Ishikawa (cell line): Measurements from ENCODE around the gene ELMOD3.

Experiments
- EP300 ChIP-seq: IDR thresholded peaks from 2 replicates; pipeline ENCODE4 v1.6.1; 2012; ENCODE audit warnings: borderline replicate concordance
- RAD21 ChIP-seq: IDR thresholded peaks from 2 replicates; pipeline ENCODE4 v1.6.1; 2012; ENCODE audit warnings: low read depth
- TCF12 ChIP-seq: IDR thresholded peaks from 2 replicates; pipeline ENCODE4 v1.6.1; 2012; ENCODE audit warnings: low read depth
- TEAD4 ChIP-seq: IDR thresholded peaks from 2 replicates; pipeline ENCODE4 v1.6.1; 2012
- TF ChIP-seq, protein P1 (sequence below): IDR thresholded peaks from 2 replicates; pipeline ENCODE4 v1.6.1; 2012; ENCODE audit warnings: low read depth, mild to moderate bottlenecking
- TF ChIP-seq, protein P2 (sequence below): IDR thresholded peaks from 2 replicates; pipeline ENCODE4 v1.6.1; 2012

DNA sequence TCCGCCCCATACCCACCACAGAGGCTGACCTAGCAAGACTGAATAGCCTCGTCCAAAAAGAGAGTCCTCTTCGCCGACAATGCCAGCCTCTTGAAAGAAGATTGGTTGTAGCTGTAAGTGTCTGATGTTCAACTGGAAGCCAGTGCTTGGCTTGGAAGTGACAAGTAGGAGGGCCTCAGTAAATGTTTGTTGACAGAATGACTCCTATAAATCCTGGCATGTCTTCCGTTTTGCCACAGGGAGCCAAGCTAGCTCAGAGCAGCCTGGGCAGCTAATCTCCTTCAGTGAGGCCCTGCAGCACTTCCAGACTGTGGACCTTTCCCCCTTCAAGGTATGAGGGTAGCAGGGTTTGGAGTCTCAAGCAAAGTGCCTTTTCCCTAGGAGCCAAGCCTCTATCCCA, 14.9 kb downstream of the ELMOD3 start:
- TF ChIP-seq TEAD4 (no peak), EP300 (no peak), TCF12 (no peak), RAD21 (no peak)
- TF ChIP-seq, protein P1, sequence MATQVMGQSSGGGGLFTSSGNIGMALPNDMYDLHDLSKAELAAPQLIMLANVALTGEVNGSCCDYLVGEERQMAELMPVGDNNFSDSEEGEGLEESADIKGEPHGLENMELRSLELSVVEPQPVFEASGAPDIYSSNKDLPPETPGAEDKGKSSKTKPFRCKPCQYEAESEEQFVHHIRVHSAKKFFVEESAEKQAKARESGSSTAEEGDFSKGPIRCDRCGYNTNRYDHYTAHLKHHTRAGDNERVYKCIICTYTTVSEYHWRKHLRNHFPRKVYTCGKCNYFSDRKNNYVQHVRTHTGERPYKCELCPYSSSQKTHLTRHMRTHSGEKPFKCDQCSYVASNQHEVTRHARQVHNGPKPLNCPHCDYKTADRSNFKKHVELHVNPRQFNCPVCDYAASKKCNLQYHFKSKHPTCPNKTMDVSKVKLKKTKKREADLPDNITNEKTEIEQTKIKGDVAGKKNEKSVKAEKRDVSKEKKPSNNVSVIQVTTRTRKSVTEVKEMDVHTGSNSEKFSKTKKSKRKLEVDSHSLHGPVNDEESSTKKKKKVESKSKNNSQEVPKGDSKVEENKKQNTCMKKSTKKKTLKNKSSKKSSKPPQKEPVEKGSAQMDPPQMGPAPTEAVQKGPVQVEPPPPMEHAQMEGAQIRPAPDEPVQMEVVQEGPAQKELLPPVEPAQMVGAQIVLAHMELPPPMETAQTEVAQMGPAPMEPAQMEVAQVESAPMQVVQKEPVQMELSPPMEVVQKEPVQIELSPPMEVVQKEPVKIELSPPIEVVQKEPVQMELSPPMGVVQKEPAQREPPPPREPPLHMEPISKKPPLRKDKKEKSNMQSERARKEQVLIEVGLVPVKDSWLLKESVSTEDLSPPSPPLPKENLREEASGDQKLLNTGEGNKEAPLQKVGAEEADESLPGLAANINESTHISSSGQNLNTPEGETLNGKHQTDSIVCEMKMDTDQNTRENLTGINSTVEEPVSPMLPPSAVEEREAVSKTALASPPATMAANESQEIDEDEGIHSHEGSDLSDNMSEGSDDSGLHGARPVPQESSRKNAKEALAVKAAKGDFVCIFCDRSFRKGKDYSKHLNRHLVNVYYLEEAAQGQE = no peak
- TF ChIP-seq, protein P2, sequence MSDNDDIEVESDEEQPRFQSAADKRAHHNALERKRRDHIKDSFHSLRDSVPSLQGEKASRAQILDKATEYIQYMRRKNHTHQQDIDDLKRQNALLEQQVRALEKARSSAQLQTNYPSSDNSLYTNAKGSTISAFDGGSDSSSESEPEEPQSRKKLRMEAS = no peak
